Activated naive CD8-positive, alpha-beta T cell (primary cell): Measurements from ENCODE around the gene HAND2.

ENCODE experiments used
- H3K27ac Mint-ChIP-seq: one replicate; pipeline ENCODE4 v1.8.0; 2021; ENCODE audit warnings: mixed read lengths
- H3K27me3 Mint-ChIP-seq: one replicate; pipeline ENCODE4 v1.8.0; 2021; ENCODE audit warnings: mixed read lengths
- H3K36me3 Mint-ChIP-seq: one replicate; pipeline ENCODE4 v1.8.0; 2021; ENCODE audit warnings: mixed read lengths
- H3K4me1 Mint-ChIP-seq: one replicate; pipeline ENCODE4 v1.8.0; 2021; ENCODE audit warnings: low read depth, mixed read lengths
- H3K4me3 Mint-ChIP-seq: one replicate; pipeline ENCODE4 v1.8.0; 2021; ENCODE audit warnings: mild to moderate bottlenecking, mixed read lengths
- H3K9me3 Mint-ChIP-seq: one replicate; pipeline ENCODE4 v1.8.0; 2021; ENCODE audit warnings: low read depth, mixed read lengths

Gene HAND2

GRCh38 chr4:173545440-173545839, 15.4 kb upstream of the HAND2 start:
- H3K4me3 Mint-ChIP-seq = no peak overlapping the region
- H3K27ac Mint-ChIP-seq = no peak overlapping the region
- H3K27me3 Mint-ChIP-seq = peaks cover 35% of the 10 kb centered on the region
- H3K4me1 Mint-ChIP-seq = no peaks in the 10 kb centered on the region
- H3K36me3 Mint-ChIP-seq = no peaks in the 10 kb centered on the region
- no peaks in the 10 kb centered on the region for H3K9me3 Mint-ChIP-seq

DNA sequence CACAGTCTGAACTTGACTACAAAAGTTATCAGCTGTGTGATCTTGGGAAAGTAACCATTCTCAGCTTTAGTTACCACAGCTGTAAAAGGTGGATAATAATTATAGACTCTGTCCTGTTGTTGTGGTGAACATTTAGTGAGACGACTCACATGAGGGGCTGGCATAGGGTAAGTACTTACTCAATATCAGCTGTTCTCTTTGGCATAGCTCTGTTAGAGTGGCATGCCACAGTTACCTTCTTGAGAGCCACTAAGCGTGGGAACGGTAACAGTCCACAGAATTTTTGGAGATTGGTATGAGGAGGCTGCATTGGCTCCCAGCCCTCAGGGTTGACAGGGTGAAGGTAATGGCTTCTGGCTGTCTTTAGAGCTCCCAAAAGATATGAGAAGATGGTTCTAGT, 13.2 kb upstream of the HAND2 start:
- no peak overlapping the region for H3K4me3 Mint-ChIP-seq
- H3K27me3 Mint-ChIP-seq = peaks cover 43% of the 10 kb centered on the region
- no peak overlapping the region for H3K27ac Mint-ChIP-seq

GRCh38 chr4:173539986-173540385, 10.0 kb upstream of the HAND2 start:
- peaks cover 6% of the 10 kb centered on the region for H3K36me3 Mint-ChIP-seq
- peaks cover 15% of the 10 kb centered on the region for H3K4me1 Mint-ChIP-seq
- no peak overlapping the region for H3K27ac Mint-ChIP-seq
- H3K4me3 Mint-ChIP-seq = no peak overlapping the region
- peaks cover 53% of the 10 kb centered on the region for H3K27me3 Mint-ChIP-seq
- H3K9me3 Mint-ChIP-seq = peaks cover 8% of the 10 kb centered on the region

More for the DNA sequence above, 13.2 kb upstream of the HAND2 start:
- Mint-ChIP-seq H3K9me3 (no peaks in the 10 kb centered on the region), H3K36me3 (no peaks in the 10 kb centered on the region), H3K4me1 (peaks cover 11% of the 10 kb centered on the region)

GRCh38 chr4:173538909-173539445, 8.9 kb upstream of the HAND2 start:
- Mint-ChIP-seq H3K4me3 (peak overlapping the region; percentile 86), H3K27me3 (peaks cover 61% of the 10 kb centered on the region), H3K36me3 (peaks cover 8% of the 10 kb centered on the region), H3K9me3 (peaks cover 10% of the 10 kb centered on the region), H3K4me1 (peaks cover 15% of the 10 kb centered on the region), H3K27ac (no peak overlapping the region)

DNA sequence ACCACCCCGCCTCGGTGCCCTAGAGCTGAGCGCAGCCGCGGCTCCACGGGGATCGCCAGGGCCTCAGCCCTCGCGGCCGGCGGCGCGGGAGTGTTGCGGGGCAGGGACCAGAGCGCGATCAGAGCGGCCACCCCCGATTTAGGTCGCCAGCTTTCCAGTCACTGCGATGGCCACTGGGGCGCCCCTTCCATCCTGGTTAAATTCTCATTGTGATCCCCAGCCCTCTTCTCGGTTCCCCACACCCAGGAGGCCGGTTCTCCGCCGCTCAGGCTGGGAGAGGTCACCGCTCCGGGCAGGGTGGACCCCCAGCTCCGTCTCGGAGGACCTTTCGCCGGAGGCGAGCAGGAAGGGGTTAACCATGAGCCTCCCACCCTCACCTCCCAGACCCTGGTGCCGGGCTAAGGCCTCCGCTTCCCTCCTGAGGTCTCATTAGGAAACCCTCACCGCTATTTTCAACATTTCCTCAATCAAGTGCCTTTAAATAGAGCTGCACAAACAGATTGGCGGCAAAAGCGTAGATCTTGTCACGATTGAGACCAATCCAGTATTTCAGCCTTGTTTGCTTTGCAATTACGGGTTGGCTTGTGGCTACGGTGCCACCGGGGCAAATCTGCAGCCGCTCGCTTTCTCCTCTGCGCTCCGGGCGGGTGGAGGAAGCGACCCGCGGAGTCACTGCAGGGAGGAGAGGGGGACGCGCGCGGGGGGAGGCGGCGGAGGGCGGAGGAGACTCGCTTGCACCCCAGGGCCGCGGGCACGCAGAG, 8.3 kb upstream of the HAND2 start:
- peaks cover 64% of the 10 kb centered on the region for H3K27me3 Mint-ChIP-seq
- H3K27ac Mint-ChIP-seq = no peak overlapping the region
- H3K4me1 Mint-ChIP-seq = peaks cover 15% of the 10 kb centered on the region
- H3K9me3 Mint-ChIP-seq = peaks cover 10% of the 10 kb centered on the region
- peaks cover 8% of the 10 kb centered on the region for H3K36me3 Mint-ChIP-seq
- H3K4me3 Mint-ChIP-seq = peak overlapping the region; percentile 86

- Mint-ChIP-seq H3K4me1 (peaks cover 15% of the 10 kb centered on the region), H3K27me3 (peaks cover 69% of the 10 kb centered on the region), H3K4me3 (peak overlapping the region; percentile 44), H3K36me3 (peaks cover 8% of the 10 kb centered on the region), H3K9me3 (peaks cover 10% of the 10 kb centered on the region), H3K27ac (no peak overlapping the region)
Observed at GRCh38 chr4:173537613-173538147, 7.7 kb upstream of the HAND2 start.

DNA sequence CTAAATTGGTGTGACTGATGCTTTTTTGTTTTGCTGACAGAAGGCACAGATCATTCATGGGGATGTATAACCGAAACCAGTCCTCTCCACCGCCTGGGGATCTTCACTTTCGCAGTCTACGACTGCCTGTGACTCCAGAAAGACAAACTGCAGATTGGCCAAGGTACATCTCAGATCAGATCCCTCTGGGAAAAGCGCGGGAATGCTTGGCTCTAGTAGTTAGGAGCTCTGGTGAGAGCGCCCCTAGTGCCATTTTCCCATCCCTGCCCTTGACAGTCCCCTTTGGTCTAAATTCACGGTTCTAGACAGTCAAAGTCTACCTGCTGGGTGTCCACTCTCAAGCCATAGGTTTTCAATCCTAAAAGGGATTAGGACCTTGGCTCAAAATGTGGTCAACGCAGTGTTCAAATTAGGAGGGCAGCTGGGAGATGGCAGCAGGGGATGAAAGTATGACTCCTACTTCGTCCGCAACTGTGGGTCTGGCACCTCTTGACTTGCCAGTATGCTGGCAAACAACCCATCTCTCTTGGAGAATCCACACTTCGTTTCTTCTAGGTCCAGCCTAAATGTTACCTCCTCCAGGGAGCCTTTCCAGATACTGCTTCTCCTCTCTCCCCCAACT, 6.9 kb upstream of the HAND2 start:
- Mint-ChIP-seq H3K4me1 (peaks cover 15% of the 10 kb centered on the region), H3K4me3 (peak overlapping the region; percentile 44), H3K27me3 (peaks cover 74% of the 10 kb centered on the region), H3K27ac (no peak overlapping the region), H3K36me3 (peaks cover 8% of the 10 kb centered on the region), H3K9me3 (peaks cover 10% of the 10 kb centered on the region)

DNA sequence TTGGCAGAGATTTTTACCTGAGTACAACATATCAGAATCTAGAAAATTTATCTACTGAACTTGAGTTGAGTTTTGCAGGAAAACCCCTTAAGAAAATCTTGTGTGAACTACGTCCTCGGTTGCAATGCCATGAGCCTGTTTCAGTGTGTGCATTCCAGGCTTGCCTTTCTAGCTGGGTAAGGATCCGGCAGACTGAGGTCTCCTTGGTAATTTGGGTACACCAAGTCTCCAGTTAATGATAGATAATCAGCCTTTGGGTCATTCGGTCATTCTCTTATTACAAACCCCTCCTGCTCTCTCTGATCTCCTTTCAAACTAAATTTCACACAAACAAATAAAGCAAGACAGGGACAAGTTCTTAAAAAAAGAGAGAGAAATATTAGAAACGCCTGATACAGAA, 5.9 kb upstream of the HAND2 start:
- Mint-ChIP-seq H3K4me1 (peaks cover 19% of the 10 kb centered on the region), H3K27ac (no peak overlapping the region), H3K27me3 (peaks cover 79% of the 10 kb centered on the region), H3K9me3 (peaks cover 10% of the 10 kb centered on the region), H3K36me3 (peaks cover 8% of the 10 kb centered on the region), H3K4me3 (no peak overlapping the region)

DNA sequence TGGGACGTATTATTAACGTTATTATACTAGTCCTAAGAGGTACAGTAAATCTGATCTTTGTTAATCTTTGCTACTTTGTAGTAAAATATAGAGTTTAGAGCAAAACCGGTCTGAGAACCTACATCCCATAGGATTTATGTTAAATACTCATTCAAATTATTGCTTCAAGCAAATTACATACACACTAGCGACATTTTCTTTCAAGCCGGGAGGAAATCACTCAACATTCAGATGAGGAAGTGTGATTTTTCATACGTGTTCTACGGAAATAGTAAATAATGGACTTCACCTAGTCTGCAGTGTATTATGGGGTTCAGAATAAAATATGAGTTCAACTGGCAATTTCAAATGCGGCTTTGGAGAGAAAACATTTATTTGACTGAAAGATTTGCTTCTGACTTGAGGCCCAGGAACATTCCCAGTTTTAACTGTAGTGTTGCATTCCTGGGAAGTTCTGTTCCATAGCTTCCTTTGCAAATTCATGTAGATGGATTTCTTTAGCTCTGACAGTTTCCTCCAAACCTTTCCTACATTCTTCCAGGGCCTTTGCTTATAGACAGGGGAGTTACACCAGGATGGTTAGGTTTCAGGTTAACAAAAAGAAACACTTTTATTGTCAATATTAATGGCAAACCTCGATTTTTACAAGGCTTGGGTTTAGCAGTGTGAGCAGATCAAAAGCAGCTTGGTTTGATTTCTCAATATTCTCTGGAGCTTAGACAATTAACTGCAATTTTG, 5.3 kb upstream of the HAND2 start:
- Mint-ChIP-seq H3K27ac (no peak overlapping the region), H3K9me3 (peaks cover 10% of the 10 kb centered on the region), H3K36me3 (peaks cover 8% of the 10 kb centered on the region), H3K27me3 (peaks cover 79% of the 10 kb centered on the region), H3K4me1 (peaks cover 23% of the 10 kb centered on the region), H3K4me3 (no peak overlapping the region)

- Mint-ChIP-seq H3K9me3 (peaks cover 10% of the 10 kb centered on the region), H3K36me3 (peaks cover 8% of the 10 kb centered on the region), H3K27ac (no peak overlapping the region), H3K4me1 (peaks cover 26% of the 10 kb centered on the region), H3K27me3 (peaks cover 78% of the 10 kb centered on the region), H3K4me3 (no peak overlapping the region)
Observed at GRCh38 chr4:173534434-173534833, 4.4 kb upstream of the HAND2 start.

- Mint-ChIP-seq H3K27ac (no peak overlapping the region), H3K4me1 (peaks cover 25% of the 10 kb centered on the region), H3K36me3 (peaks cover 11% of the 10 kb centered on the region), H3K4me3 (no peak overlapping the region), H3K9me3 (peaks cover 10% of the 10 kb centered on the region), H3K27me3 (peaks cover 78% of the 10 kb centered on the region)
Observed at GRCh38 chr4:173532725-173533511, 2.9 kb upstream of the HAND2 start.

DNA sequence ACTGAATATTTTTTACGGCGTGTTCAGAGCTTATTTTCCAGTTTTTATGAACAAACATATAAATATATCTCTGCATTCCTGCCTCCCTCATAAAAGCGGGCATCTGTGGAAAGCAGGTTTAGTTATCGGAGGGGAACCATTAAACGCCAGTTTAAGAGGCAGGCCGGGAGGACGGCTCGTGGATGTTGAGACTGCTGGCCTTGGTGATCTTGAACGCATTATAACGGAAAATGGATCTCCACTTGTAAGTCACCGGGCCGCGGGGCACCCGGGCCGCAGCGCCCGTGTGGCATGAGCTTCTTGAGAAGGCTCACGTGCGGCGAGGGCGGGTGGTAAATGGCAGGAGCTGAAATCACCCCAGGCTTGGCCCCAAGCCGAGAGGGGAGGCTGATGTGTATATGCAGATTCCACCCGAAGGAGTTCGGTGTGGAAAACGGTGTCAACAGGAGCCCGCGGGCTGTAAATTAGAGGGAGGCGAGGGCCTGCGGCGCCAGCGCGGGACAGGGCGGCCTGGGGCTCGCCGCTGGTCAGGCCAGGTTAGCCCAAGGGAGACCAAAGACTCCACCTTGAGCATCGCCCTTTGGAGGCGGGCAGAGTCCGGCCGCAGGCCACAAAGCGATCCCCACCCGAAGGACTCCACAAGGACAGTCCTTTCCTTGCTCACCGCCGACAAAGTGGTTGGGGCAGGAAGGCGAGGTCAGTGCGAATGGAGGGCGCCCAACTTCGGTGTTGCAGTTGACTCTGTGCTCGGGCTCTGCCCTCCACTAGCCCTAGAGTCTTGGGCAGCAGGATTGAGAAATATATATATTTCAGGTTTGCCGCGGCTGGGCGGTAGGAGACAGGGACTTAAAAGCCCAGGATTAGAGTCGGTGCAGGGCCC, 1.3 kb upstream of the HAND2 start:
- peaks cover 10% of the 10 kb centered on the region for H3K9me3 Mint-ChIP-seq
- peaks cover 8% of the 10 kb centered on the region for H3K36me3 Mint-ChIP-seq
- peak overlapping the region; percentile 40 for H3K4me3 Mint-ChIP-seq
- H3K27me3 Mint-ChIP-seq = peaks cover 75% of the 10 kb centered on the region
- peak overlapping the region; percentile 34 for H3K27ac Mint-ChIP-seq
- H3K4me1 Mint-ChIP-seq = peaks cover 21% of the 10 kb centered on the region

DNA sequence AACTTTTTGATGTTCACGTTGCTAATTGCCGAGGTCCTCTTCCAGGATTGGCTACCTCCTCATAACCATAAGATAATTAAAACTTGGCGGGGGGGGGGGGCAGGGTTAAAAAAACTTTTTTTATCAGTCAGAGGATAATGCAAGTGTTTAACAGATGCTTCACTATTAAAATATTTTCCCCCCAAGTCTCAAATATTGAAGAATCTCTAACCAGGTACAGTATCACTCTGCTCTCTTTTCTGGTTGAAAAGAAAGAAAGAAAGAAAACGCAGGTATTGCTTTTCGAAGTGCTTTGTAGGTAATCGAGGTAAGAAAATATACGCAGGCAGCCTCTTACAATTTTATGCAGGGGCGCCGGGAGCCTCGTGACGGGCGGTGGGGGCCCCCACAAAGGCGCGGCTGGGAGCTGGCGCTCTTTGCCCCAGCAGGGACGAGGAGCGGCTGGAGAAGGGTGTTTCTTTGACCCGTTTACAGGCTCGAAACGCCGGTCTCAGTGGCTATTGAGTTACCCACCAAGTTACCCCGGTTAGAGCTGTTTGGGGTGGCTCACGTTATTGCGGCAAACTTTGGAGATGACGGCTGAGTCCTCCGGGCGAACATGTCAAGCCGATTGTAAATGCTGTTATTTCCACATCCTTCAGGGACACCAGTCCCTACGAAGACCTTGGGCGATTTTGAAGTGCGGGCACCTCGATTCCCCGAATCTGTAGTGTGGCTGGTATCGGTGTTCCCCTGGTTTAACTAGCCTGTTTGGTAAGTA, 477 bp upstream of the HAND2 start:
- Mint-ChIP-seq H3K4me1 (peaks cover 21% of the 10 kb centered on the region), H3K27me3 (peaks cover 73% of the 10 kb centered on the region), H3K4me3 (peak overlapping the region; percentile 78), H3K9me3 (peaks cover 9% of the 10 kb centered on the region), H3K36me3 (peaks cover 8% of the 10 kb centered on the region), H3K27ac (no peak overlapping the region)
